GM12874 (cell line): ENCODE measurements around the gene USP20.

Experiments used
- TF ChIP-seq, protein P1 (sequence below): IDR thresholded peaks from 2 replicates; pipeline ENCODE4 v1.5.1; 2011; ENCODE audit warnings: low read depth, mild to moderate bottlenecking, control low read depth, low read length, moderate library complexity; ENCODE audit not compliant: insufficient read depth

Gene USP20

DNA sequence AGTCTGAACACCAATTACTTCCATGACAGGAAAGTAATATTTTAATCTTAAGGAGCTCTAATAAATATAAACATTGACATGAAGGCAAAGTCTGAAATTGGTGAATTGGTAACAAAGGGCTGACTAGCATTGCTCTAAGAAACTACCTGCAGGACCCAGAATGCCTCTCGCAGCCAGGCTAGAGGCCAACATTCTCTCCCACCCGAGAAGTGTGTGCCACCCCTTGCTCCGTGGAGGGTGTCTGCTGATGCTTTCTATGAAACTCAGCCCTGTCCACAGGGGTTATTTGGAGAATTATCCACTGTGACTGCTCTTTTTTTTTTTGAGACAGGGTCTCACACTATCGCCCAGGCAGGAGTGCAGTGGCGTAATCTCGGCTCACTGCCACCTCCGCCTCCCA is 81.4 kb downstream of the USP20 start:
- TF ChIP-seq, protein P1, sequence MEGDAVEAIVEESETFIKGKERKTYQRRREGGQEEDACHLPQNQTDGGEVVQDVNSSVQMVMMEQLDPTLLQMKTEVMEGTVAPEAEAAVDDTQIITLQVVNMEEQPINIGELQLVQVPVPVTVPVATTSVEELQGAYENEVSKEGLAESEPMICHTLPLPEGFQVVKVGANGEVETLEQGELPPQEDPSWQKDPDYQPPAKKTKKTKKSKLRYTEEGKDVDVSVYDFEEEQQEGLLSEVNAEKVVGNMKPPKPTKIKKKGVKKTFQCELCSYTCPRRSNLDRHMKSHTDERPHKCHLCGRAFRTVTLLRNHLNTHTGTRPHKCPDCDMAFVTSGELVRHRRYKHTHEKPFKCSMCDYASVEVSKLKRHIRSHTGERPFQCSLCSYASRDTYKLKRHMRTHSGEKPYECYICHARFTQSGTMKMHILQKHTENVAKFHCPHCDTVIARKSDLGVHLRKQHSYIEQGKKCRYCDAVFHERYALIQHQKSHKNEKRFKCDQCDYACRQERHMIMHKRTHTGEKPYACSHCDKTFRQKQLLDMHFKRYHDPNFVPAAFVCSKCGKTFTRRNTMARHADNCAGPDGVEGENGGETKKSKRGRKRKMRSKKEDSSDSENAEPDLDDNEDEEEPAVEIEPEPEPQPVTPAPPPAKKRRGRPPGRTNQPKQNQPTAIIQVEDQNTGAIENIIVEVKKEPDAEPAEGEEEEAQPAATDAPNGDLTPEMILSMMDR: no peak

DNA sequence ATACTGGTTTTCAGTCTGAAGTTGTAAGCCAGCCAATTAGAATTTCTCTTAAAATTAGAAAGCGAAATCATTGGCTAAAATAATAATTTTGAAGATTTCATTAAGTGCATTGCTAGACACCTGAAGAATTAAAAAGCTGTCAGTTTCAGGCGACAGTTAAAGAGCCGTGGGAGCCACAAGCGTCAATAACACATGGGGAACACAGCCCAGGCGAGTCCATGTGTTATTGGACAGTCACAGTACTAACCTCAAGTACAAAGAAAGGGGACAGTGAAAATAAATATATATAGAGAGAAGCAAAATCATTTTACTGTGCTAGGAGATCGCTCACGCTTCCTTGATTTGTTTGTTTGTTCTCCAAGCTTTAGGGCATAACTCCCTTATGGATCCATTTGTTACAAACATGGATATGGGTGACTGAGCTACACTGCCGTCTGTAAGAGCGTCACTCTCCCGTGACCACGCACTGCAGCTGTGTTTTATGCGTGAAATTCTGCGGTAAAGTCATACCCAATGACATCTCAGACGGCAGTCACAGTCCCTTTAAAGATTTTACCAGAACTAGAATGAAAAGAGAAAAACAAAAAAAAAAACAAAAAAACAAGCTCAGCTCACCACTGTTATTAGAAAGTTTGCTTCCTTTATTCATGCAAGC is 83.2 kb downstream of the USP20 start:
- TF ChIP-seq, protein P1: no peak

DNA sequence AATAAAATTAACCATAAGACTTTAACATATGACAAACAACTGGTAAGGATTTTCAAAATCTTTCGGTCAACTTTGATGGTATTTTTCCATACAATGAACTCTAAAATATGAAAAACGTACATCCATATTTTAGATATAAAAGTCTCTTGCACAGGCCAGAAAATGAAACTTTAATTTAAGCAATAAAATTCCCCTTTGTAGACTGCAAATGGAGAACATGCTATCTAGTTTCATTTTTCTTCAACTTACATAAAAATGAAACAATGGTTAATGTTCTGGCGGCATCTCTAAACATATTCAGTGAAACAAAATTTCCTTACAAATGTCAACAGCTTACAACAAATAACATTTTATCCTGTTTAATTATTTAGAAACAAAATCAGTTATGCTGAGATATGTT is 84.0 kb downstream of the USP20 start:
- TF ChIP-seq, protein P1: no peak

DNA sequence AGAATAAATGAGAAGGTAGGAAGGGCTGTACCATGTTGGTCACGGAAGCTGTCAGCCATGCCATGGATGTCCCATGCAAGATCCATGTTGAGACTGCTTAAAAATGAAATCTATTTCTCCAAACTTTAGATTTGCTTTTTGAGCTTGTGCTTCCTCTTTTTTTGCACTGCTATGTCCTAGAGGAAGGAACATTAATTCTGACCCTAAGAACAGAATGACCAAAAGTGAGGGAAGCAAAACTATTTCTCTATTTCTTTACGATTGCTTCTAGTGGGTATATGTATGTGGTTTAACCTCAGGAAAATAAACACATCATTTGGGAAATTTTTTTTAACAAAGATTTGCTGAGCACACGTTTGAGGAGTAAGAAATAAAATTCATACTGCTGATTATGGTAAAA is 84.6 kb downstream of the USP20 start:
- TF ChIP-seq, protein P1: no peak

DNA sequence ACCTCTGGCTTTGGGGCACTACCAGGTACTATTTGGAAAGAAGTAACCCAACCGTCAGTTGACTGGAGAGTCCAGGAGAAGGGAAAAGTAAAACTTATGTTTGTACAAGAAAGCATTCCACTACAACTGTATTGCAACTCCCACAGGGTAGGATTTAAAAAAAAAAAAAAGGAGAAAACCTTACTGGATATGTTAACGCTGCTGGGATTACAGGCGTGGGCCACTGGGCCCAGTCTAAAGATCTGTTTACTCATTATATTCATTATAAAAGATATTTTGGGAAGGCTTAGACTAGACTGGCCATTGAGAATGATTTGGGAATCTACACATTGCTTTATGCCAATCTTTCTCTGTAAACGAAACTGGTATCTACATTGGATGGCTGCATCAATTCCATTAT is 86.6 kb downstream of the USP20 start:
- TF ChIP-seq, protein P1: no peak

DNA sequence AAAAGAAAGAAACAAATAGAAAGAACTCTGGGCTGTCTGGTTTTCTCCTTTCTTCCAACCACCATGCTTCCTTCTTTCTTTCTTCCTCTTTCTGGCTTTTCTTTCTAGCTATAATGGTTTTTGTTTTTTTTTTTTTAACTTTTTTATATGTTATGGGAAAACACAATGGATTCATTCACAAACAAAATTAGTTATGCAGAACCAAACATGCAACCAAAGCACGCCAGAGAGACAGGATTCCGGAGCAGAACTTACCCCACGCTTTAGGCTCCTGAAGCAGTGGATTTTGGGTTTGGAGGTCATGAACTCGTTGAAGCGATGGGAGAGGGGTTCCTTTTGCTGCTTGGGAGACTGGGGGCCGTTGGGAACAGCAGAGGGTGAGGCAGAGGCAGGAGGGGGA is 88.3 kb downstream of the USP20 start:
- TF ChIP-seq, protein P1: no peak

DNA sequence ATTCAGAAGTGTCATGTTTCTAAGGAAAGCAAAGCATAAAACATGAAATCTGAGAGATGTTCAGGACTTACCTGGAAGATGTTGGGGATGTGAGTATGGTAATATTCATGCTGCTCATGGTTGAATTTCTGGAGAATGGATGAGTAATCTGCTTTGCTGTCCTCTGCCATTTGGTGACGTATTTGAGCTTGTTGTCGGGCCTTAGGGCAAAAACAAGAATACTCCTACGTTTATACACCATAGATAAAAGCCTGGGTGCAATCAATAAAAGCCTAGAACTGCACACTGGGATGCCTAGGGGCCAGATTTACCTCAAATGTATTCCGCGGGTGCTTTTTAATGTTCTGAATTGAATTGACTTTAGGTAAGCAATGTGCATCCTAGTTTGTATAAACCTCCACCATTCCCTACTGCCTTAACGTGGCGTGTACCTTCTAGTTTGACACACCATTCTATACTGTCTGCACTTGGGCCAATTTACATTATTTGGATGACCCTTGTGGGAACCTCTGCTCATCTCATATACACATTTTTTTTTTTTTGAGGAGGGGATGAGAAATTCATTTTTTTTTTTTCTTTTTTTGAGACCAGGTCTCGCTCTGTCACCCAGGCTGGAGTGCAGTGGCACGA is 94.4 kb downstream of the USP20 start:
- TF ChIP-seq, protein P1: no peak

DNA sequence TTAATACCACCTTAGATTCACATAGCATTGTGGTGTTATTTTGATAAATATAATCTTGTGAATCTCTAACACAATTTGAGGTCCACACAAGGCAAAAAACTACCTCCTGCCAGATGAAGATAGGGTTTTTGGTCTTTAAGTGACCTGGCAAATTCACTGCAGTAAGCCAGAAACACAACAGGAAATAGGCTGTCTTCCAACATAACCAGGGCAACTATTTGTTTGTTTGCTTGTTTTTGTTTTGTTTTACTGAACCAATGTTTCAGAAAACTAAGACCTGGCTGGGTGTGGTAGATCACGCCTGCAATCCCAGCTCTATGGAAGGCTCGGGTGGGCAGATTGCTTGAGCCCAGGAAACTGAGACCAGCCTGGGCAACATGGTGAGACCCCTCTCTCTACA is 95.5 kb downstream of the USP20 start:
- TF ChIP-seq, protein P1: no peak
